22Rv1 (cell line): ENCODE results near the gene AK9.

Experiments
- H3K27ac ChIP-seq: fragments of 450-650 bp; 2 replicates; pipeline ENCODE4 v1.5.1; 2017
- CTCF ChIP-seq: fragments of 450-650 bp; IDR thresholded peaks from 2 replicates; pipeline ENCODE4 v1.5.1; 2017; ENCODE audit warnings: mild to moderate bottlenecking
- ZFX ChIP-seq: fragments of 450-650 bp; IDR thresholded peaks from 2 replicates; pipeline ENCODE4 v1.6.1; 2017; ENCODE audit warnings: antibody characterized with exemption, borderline replicate concordance

Gene AK9

GRCh38 chr6:109506841-109507240 lies 184.2 kb downstream of the AK9 start:
- H3K27ac ChIP-seq = no peak overlapping the region
- TF ChIP-seq ZFX (no peak), CTCF (no peak)

GRCh38 chr6:109506314-109506713 lies 184.7 kb downstream of the AK9 start:
- no peak overlapping the region for H3K27ac ChIP-seq
- TF ChIP-seq ZFX = no peak
- TF ChIP-seq CTCF = no peak

GRCh38 chr6:109503327-109504224 lies 187.4 kb downstream of the AK9 start:
- H3K27ac ChIP-seq = peak overlapping the region; percentile 11; the same call in 1 of the 2 replicates
- TF ChIP-seq CTCF (no peak), ZFX (no peak)

GRCh38 chr6:109498936-109499335 lies 192.1 kb downstream of the AK9 start:
- H3K27ac ChIP-seq = no peak overlapping the region
- TF ChIP-seq CTCF = no peak
- no peak for TF ChIP-seq ZFX

GRCh38 chr6:109498052-109498451 lies 192.9 kb downstream of the AK9 start:
- TF ChIP-seq CTCF (no peak), ZFX (no peak)
- H3K27ac ChIP-seq = no peak overlapping the region

GRCh38 chr6:109496036-109496772 lies 194.8 kb downstream of the AK9 start:
- H3K27ac ChIP-seq = no peak overlapping the region
- no peak for TF ChIP-seq CTCF
- no peak for TF ChIP-seq ZFX

- no peak overlapping the region for H3K27ac ChIP-seq
- TF ChIP-seq CTCF (no peak), ZFX (no peak)
Measured at GRCh38 chr6:109493865-109494264, 197.1 kb downstream of the AK9 start.
